Panc1 (cell line): ENCODE measurements around the gene GHITM.

Experiments used
- TF ChIP-seq, protein P1 (sequence below): fragments of 450-650 bp; IDR thresholded peaks from 2 replicates; pipeline ENCODE4 v1.5.1; 2017; ENCODE audit warnings: mild to moderate bottlenecking
- TF ChIP-seq, protein P2 (sequence below), 2 experiments: IDR thresholded peaks; 2 replicates each; pipeline ENCODE4 v1.6.1; 2011 to 2012; ENCODE audit warnings: low read depth in 2 of 2, control low read depth in 1 of 2, low read length in 1 of 2, mild to moderate bottlenecking in 1 of 2, moderate library complexity in 1 of 2; ENCODE audit not compliant: insufficient read depth in 1 of 2

DNA sequence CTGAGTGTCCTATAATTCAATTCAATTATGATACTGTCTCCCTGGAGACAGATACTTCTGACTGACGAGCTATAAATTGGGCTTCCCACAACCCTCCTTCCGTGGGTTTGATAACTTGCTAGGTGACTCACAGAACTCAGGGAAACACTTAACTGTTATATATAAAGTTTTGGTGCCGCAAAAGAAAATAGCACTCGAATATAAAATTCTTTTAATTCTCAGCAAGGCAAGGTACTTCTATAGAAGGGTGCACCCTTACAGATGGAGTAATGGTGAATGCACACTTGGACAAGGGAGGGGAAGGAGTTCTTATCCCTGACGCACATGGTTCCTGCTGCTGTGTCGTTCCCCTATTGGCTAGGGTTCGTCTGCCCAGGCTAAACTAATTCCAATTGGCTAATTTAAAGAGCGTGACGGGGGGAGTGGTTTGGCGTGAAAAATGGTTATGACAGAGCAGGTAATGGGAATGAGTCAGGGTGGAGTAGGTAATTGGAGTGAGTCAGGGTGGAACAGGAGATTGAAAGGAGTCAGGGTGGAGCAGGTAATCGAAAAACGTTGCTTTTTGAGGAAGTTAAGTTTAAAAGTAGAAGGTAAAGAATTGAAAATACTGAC is 20.8 kb upstream of the GHITM start:
- TF ChIP-seq, protein P1, sequence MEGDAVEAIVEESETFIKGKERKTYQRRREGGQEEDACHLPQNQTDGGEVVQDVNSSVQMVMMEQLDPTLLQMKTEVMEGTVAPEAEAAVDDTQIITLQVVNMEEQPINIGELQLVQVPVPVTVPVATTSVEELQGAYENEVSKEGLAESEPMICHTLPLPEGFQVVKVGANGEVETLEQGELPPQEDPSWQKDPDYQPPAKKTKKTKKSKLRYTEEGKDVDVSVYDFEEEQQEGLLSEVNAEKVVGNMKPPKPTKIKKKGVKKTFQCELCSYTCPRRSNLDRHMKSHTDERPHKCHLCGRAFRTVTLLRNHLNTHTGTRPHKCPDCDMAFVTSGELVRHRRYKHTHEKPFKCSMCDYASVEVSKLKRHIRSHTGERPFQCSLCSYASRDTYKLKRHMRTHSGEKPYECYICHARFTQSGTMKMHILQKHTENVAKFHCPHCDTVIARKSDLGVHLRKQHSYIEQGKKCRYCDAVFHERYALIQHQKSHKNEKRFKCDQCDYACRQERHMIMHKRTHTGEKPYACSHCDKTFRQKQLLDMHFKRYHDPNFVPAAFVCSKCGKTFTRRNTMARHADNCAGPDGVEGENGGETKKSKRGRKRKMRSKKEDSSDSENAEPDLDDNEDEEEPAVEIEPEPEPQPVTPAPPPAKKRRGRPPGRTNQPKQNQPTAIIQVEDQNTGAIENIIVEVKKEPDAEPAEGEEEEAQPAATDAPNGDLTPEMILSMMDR: no peak
- TF ChIP-seq, protein P2, sequence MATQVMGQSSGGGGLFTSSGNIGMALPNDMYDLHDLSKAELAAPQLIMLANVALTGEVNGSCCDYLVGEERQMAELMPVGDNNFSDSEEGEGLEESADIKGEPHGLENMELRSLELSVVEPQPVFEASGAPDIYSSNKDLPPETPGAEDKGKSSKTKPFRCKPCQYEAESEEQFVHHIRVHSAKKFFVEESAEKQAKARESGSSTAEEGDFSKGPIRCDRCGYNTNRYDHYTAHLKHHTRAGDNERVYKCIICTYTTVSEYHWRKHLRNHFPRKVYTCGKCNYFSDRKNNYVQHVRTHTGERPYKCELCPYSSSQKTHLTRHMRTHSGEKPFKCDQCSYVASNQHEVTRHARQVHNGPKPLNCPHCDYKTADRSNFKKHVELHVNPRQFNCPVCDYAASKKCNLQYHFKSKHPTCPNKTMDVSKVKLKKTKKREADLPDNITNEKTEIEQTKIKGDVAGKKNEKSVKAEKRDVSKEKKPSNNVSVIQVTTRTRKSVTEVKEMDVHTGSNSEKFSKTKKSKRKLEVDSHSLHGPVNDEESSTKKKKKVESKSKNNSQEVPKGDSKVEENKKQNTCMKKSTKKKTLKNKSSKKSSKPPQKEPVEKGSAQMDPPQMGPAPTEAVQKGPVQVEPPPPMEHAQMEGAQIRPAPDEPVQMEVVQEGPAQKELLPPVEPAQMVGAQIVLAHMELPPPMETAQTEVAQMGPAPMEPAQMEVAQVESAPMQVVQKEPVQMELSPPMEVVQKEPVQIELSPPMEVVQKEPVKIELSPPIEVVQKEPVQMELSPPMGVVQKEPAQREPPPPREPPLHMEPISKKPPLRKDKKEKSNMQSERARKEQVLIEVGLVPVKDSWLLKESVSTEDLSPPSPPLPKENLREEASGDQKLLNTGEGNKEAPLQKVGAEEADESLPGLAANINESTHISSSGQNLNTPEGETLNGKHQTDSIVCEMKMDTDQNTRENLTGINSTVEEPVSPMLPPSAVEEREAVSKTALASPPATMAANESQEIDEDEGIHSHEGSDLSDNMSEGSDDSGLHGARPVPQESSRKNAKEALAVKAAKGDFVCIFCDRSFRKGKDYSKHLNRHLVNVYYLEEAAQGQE (IDR thresholded peaks at IDR 0.05; ENCODE audit: insufficient read depth in 1 of 2, low read depth in 2 of 2, low read length in 1 of 2): no peak
